Suprapubic skin (tissue), 3 donors: ENCODE measurements around the gene TMC3.

Experiments
- CTCF ChIP-seq, 2 donors: fragments of 200-600 bp in 1 of 2; fragments of 450-650 bp in 1 of 2; sonication (generic) in 1 of 2; IDR thresholded peaks; one replicate each; pipeline ENCODE4 v1.5.1; 2016 to 2019; ENCODE audit warnings: antibody characterized with exemption in 2 of 2, mild to moderate bottlenecking in 1 of 2, moderate library complexity in 1 of 2
- EP300 ChIP-seq: sonication (generic); formaldehyde crosslinking; IDR thresholded peaks from one replicate; pipeline ENCODE4 v1.6.1; 2017; ENCODE audit warnings: antibody characterized with exemption
- POLR2A ChIP-seq, 2 donors: fragments of 450-650 bp; IDR thresholded peaks; one replicate each; pipeline ENCODE4 v1.6.1; 2017; ENCODE audit warnings: antibody characterized with exemption in 2 of 2, mild to moderate bottlenecking in 2 of 2, moderate library complexity in 2 of 2

GRCh38 chr15:81297147-81297572 is 76.9 kb downstream of the TMC3 start:
- TF ChIP-seq CTCF (IDR thresholded peaks at IDR 0.05) (no peak), POLR2A (IDR thresholded peaks at IDR 0.05) (no peak), EP300 (no peak)
